Measurements from ENCODE around the gene SMURF2.
"Not testable (repeated sequence)": the region's sequence is repeated elsewhere in the genome, so short reads cannot be mapped to it uniquely, and the experiment has no call there.

SMURF2 gene

GRCh38 chr17:64664299-64664981 is 2.3 kb upstream of the SMURF2 start:
- H3K9me3 ChIP-seq (ENCODE audit: control insufficient read depth, low read length); H3K27me3 ChIP-seq (ENCODE audit: control insufficient read depth, insufficient read depth, low read length); H3K4me3 ChIP-seq (ENCODE audit: low read depth, low read length); H3K79me2 ChIP-seq; H3K9ac ChIP-seq; H3K36me3 ChIP-seq (ENCODE audit: control insufficient read depth, insufficient read depth, low read length); H3K27ac ChIP-seq; H3K4me1 ChIP-seq; H2AFZ ChIP-seq; H3K4me2 ChIP-seq (ENCODE audit: low read length): not testable (repeated sequence)

GRCh38 chr17:64663836-64664235 is 1.7 kb upstream of the SMURF2 start:
- H3K79me2 ChIP-seq; H3K9ac ChIP-seq; H3K36me3 ChIP-seq (ENCODE audit: control insufficient read depth, insufficient read depth, low read length); H3K4me3 ChIP-seq (ENCODE audit: low read depth, low read length); H2AFZ ChIP-seq; H3K4me1 ChIP-seq; H3K27me3 ChIP-seq (ENCODE audit: control insufficient read depth, insufficient read depth, low read length); H3K27ac ChIP-seq; H3K4me2 ChIP-seq (ENCODE audit: low read length); H3K9me3 ChIP-seq (ENCODE audit: control insufficient read depth, low read length): not testable (repeated sequence)

- Histone ChIP-seq H3K4me2 (ENCODE audit: low read length) (peak overlapping the region; percentile 94), H2AFZ (peak overlapping the region; percentile 98), H3K27me3 (ENCODE audit: control insufficient read depth, insufficient read depth, low read length) (no peaks in the 10 kb centered on the region), H3K9ac (no peak overlapping the region), H3K36me3 (ENCODE audit: control insufficient read depth, insufficient read depth, low read length) (no peaks in the 10 kb centered on the region), H3K4me3 (ENCODE audit: low read depth, low read length) (peak overlapping the region; percentile 54), H3K9me3 (ENCODE audit: control insufficient read depth, low read length) (no peaks in the 10 kb centered on the region), H3K4me1 (peaks cover 6% of the 10 kb centered on the region), H3K27ac (peak overlapping the region; percentile 67), H3K79me2 (peaks cover 6% of the 10 kb centered on the region)
- TF ChIP-seq CTCF (IDR thresholded peaks at IDR 0.05) = no peak
Observed at GRCh38 chr17:64662774-64663367, 764 bp upstream of the SMURF2 start.

- no peak for TF ChIP-seq CTCF (IDR thresholded peaks at IDR 0.05)
- H3K4me3 ChIP-seq (ENCODE audit: low read depth, low read length) = peak overlapping the region; percentile 61
- peaks cover 6% of the 10 kb centered on the region for H3K4me1 ChIP-seq
- H3K27me3 ChIP-seq (ENCODE audit: control insufficient read depth, insufficient read depth, low read length) = no peaks in the 10 kb centered on the region
- H3K9me3 ChIP-seq (ENCODE audit: control insufficient read depth, low read length) = no peaks in the 10 kb centered on the region
- peak overlapping the region; percentile 64 for H3K4me2 ChIP-seq (ENCODE audit: low read length)
- no peak overlapping the region for H3K9ac ChIP-seq
- peak overlapping the region; percentile 82 for H2AFZ ChIP-seq
- peaks cover 17% of the 10 kb centered on the region for H3K79me2 ChIP-seq
- H3K27ac ChIP-seq = peak overlapping the region; percentile 65
- H3K36me3 ChIP-seq (ENCODE audit: control insufficient read depth, insufficient read depth, low read length) = no peaks in the 10 kb centered on the region
Observed at GRCh38 chr17:64661726-64661975, 456 bp downstream of the SMURF2 start.

GRCh38 chr17:64660978-64661725 is 955 bp downstream of the SMURF2 start:
- H3K27ac ChIP-seq = peak overlapping the region; percentile 65
- H3K4me1 ChIP-seq = not testable (repeated sequence)

GRCh38 chr17:64660195-64660977 is 1.7 kb downstream of the SMURF2 start:
- H3K79me2 ChIP-seq = peaks cover 24% of the 10 kb centered on the region
- H2AFZ ChIP-seq = peak overlapping the region; percentile 82
- peak overlapping the region; percentile 64 for H3K4me2 ChIP-seq (ENCODE audit: low read length)
- H3K9me3 ChIP-seq (ENCODE audit: control insufficient read depth, low read length); H3K4me1 ChIP-seq; H3K36me3 ChIP-seq (ENCODE audit: control insufficient read depth, insufficient read depth, low read length); H3K9ac ChIP-seq; H3K27me3 ChIP-seq (ENCODE audit: control insufficient read depth, insufficient read depth, low read length): not testable (repeated sequence)
- H3K4me3 ChIP-seq (ENCODE audit: low read depth, low read length) = peak overlapping the region; percentile 61
- peak overlapping the region; percentile 12 for H3K27ac ChIP-seq

More at GRCh38 chr17:64660978-64661725, 955 bp downstream of the SMURF2 start:
- H3K4me3 ChIP-seq (ENCODE audit: low read depth, low read length) = peak overlapping the region; percentile 61
- H3K79me2 ChIP-seq = peaks cover 19% of the 10 kb centered on the region
- H3K9ac ChIP-seq; H3K27me3 ChIP-seq (ENCODE audit: control insufficient read depth, insufficient read depth, low read length); H3K9me3 ChIP-seq (ENCODE audit: control insufficient read depth, low read length); H3K36me3 ChIP-seq (ENCODE audit: control insufficient read depth, insufficient read depth, low read length): not testable (repeated sequence)
- peak overlapping the region; percentile 82 for H2AFZ ChIP-seq
- peak overlapping the region; percentile 64 for H3K4me2 ChIP-seq (ENCODE audit: low read length)

Measured in parathyroid adenoma (tissue), 2 donors.